ENCODE data around the gene BORCS6. TPM values are rescaled to one million over a fixed set of nuclear protein-coding genes. Genes with fewer than 3 reads are reported as not detected.

Gene BORCS6
- polyA plus RNA-seq, 4 donors = 7.9 to 13.8 (median 10.8) TPM

DNA sequence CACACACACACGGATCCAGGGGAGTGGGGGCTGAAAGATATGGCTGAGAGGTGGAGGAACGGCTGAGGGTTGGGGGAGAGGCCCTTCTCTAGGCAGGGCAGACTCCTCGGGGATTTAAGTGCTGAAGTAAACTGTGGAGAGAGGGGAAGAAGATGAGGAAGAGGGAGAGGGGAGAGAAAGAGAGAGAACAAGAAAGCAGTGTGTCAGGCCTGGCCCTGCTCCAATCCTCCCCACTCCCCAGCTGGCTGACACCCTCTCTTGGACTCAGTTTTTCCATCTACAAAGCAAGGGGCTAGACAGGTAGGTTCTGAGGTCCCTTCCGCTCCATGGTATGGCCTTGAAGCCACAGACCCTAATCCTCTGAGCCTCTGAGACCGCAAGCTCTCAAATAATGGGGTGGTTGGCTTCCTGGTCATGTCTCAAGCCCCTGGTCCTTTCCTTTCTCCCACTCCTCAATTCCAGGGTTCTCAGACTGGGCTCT lies 29.2 kb downstream of the BORCS6 start:
- Histone ChIP-seq H3K27ac (ENCODE audit: low read depth in 1 of 3, low read length in 2 of 3) (peak overlapping the region; percentile 15 to 50 (median 44)), H3K4me3 (ENCODE audit: low read depth in 1 of 3, low read length in 3 of 3) (peak overlapping the region in 1 of 3 donors; percentile 97), H3K27me3 (ENCODE audit: control insufficient read depth in 3 of 3, insufficient read depth in 3 of 3, low read length in 3 of 3) (no peaks in the 10 kb centered on the region), H3K9me3 (ENCODE audit: control insufficient read depth in 2 of 2, insufficient read depth in 1 of 2, low read depth in 1 of 2, low read length in 1 of 2) (no peaks in the 10 kb centered on the region), H3K36me3 (ENCODE audit: control insufficient read depth in 3 of 3, insufficient read depth in 2 of 3, low read depth in 1 of 3, low read length in 3 of 3) (peaks cover 0 to 40% (median 4%) of the 10 kb centered on the region in 3 donors), H3K4me1 (ENCODE audit: control insufficient read depth in 3 of 3, insufficient read depth in 2 of 3, low read depth in 1 of 3, low read length in 2 of 3) (peaks cover 6 to 53% (median 15%) of the 10 kb centered on the region in 3 donors)
- no peak for FAIRE-seq
- WGBS, 3 donors = 47 to 58% (median 51%) methylated on average over 5 of the region's 5 CpGs
- peak in 1 of 2 donors; percentile 3 for DNase-seq

DNA sequence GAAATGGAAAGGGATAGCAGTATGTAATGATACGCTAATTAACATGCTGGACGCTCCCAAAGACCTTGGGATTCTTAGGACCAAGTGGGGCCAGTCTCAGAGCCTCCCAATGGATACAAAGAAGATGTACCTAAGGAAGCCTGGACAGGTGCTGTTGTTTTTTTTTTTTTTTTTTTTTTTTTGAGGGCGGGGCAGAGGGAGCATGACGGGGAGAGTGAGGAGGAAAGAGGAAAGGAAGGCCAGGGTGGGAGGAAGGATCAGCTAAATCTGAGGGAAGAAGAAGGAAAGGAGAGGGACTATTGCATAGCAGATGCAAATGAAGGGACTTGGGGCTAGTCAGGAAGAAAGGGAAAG lies 29.8 kb downstream of the BORCS6 start:
- WGBS, 3 donors = 61 to 69% (median 64%) methylated on average over 3 to 4 of the region's 4 CpGs
- peaks cover 0 to 40% (median 4%) of the 10 kb centered on the region in 3 donors for H3K36me3 ChIP-seq (ENCODE audit: control insufficient read depth in 3 of 3, insufficient read depth in 2 of 3, low read depth in 1 of 3, low read length in 3 of 3)
- FAIRE-seq = no peak
- H3K4me1 ChIP-seq (ENCODE audit: control insufficient read depth in 3 of 3, insufficient read depth in 2 of 3, low read depth in 1 of 3, low read length in 2 of 3) = peaks cover 6 to 59% (median 15%) of the 10 kb centered on the region in 3 donors
- no peaks in the 10 kb centered on the region for H3K27me3 ChIP-seq (ENCODE audit: control insufficient read depth in 3 of 3, insufficient read depth in 3 of 3, low read length in 3 of 3)
- no peaks in the 10 kb centered on the region for H3K9me3 ChIP-seq (ENCODE audit: control insufficient read depth in 2 of 2, insufficient read depth in 1 of 2, low read depth in 1 of 2, low read length in 1 of 2)
- peak overlapping the region in 1 of 3 donors; percentile 50 for H3K27ac ChIP-seq (ENCODE audit: low read depth in 1 of 3, low read length in 2 of 3)
- peak in 1 of 2 donors; percentile 26 for DNase-seq
- H3K4me3 ChIP-seq (ENCODE audit: low read depth in 1 of 3, low read length in 3 of 3) = no peak overlapping the region

DNA sequence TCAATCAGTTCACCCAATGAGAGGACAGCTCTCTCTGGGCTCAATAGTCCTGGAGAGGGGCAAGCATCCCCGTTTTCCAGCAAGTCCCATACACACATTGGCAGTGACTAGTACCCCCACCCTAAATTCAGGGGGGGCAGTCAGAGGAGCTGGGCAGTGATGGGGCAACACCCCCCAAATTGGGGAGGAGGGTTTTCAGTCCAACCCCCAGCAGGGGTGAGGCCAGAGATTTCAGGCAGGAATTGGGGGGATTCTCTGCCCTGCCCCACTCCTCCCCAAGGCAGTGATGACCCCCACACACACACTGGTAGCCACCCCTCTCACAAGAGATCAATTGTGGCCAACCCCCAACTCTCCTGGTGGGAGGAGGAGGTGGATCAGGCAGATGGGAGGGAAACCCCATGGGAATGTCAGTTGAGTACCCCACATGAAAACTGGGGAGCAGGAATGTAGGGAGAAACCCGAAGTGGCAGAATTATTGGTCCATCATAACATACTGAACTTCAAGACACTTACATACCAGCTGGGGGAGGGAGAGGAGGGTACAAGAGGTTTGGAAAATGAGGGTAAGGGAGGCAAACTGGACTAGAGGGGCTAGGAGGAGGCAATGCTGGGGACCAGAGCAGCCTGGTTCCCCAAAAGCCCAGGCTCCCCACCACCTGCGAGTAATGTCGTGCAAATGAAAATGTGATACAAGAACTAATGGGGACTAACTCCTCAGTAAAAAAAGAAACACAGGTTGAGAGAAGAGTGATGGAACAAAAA lies 30.3 kb downstream of the BORCS6 start:
- H3K9me3 ChIP-seq (ENCODE audit: control insufficient read depth in 2 of 2, insufficient read depth in 1 of 2, low read depth in 1 of 2, low read length in 1 of 2) = no peaks in the 10 kb centered on the region
- H3K4me1 ChIP-seq (ENCODE audit: control insufficient read depth in 3 of 3, insufficient read depth in 2 of 3, low read depth in 1 of 3, low read length in 2 of 3) = peaks cover 6 to 62% (median 15%) of the 10 kb centered on the region in 3 donors
- no peak for DNase-seq
- peak overlapping the region in 2 of 3 donors; percentile 18 to 50 for H3K27ac ChIP-seq (ENCODE audit: low read depth in 1 of 3, low read length in 2 of 3)
- no peak for FAIRE-seq
- WGBS, 3 donors = 62 to 76% (median 70%) methylated on average over 4 of the region's 4 CpGs
- H3K4me3 ChIP-seq (ENCODE audit: low read depth in 1 of 3, low read length in 3 of 3) = no peak overlapping the region
- no peaks in the 10 kb centered on the region for H3K27me3 ChIP-seq (ENCODE audit: control insufficient read depth in 3 of 3, insufficient read depth in 3 of 3, low read length in 3 of 3)
- H3K36me3 ChIP-seq (ENCODE audit: control insufficient read depth in 3 of 3, insufficient read depth in 2 of 3, low read depth in 1 of 3, low read length in 3 of 3) = peaks cover 0 to 40% (median 4%) of the 10 kb centered on the region in 3 donors

DNA sequence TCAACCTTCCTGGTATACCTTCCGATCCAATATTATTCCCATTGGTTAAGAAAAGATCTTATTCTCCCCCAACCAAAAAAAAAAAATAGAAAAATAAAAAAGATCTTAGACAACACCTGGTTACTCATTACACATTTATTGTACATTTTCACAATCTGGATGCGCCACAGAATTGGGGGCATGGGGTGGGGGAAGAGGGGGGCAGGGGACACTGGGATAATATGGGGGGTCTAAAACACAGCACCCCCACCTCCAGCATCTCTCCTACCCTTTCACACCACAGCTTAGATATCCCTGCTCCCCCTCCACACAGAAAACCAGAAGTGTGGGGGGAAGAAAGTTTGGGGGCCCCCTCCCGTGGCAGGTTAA lies 31.0 kb downstream of the BORCS6 start:
- Histone ChIP-seq H3K4me1 (ENCODE audit: control insufficient read depth in 3 of 3, insufficient read depth in 2 of 3, low read depth in 1 of 3, low read length in 2 of 3) (peaks cover 5 to 62% (median 14%) of the 10 kb centered on the region in 3 donors), H3K4me3 (ENCODE audit: low read depth in 1 of 3, low read length in 3 of 3) (no peak overlapping the region), H3K9me3 (ENCODE audit: control insufficient read depth in 2 of 2, insufficient read depth in 1 of 2, low read depth in 1 of 2, low read length in 1 of 2) (no peaks in the 10 kb centered on the region), H3K27ac (ENCODE audit: low read depth in 1 of 3, low read length in 2 of 3) (peak overlapping the region in 1 of 3 donors; percentile 26), H3K36me3 (ENCODE audit: control insufficient read depth in 3 of 3, insufficient read depth in 2 of 3, low read depth in 1 of 3, low read length in 3 of 3) (peaks cover 0 to 40% (median 4%) of the 10 kb centered on the region in 3 donors), H3K27me3 (ENCODE audit: control insufficient read depth in 3 of 3, insufficient read depth in 3 of 3, low read length in 3 of 3) (no peaks in the 10 kb centered on the region)
- no peak for DNase-seq
- 50 to 58% (median 55%) methylated on average over 3 of the region's 3 CpGs for WGBS, 3 donors
- no peak for FAIRE-seq

DNA sequence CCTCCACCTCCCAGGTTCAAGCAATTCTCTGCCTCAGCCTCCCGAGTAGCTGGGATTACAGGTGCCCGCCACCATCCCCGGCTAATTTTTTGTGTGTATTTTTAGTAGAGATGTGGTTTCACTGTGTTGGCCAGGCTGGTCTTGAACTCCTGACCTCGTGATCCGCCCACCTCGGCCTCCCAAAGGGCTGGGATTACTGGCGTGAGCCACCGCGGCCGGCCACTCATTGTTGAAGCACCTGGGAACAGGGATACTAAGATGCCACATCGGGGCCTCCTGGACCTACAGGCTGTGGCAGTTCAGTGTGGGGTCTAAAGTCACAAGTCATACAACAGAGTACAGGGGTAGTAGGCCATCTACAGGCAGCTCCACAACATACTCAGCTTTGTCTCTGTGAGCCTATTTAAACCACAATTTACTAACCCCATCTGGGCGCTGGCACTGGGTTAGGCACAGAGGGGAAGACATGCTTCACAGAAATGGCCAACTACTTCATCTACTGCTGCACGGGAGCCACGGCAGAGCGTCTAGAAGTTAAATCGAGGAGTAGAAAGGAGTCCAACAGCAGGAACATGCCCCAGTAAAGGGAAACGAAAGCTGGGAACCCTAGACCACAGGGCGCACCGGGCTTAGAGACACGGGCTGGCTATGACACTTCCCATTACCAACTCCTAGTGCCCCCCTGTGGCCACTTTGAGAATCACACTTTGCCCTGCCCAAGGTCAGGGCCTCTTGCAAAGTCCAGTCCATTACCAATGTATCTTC lies 31.5 kb downstream of the BORCS6 start:
- DNase-seq (peak; percentile 97), FAIRE-seq (no peak)
- Histone ChIP-seq H3K27me3 (ENCODE audit: control insufficient read depth in 3 of 3, insufficient read depth in 3 of 3, low read length in 3 of 3) (no peaks in the 10 kb centered on the region), H3K9me3 (ENCODE audit: control insufficient read depth in 2 of 2, insufficient read depth in 1 of 2, low read depth in 1 of 2, low read length in 1 of 2) (no peaks in the 10 kb centered on the region), H3K27ac (ENCODE audit: low read depth in 1 of 3, low read length in 2 of 3) (peak overlapping the region; percentile 62 to 96 (median 95)), H3K4me1 (ENCODE audit: control insufficient read depth in 3 of 3, insufficient read depth in 2 of 3, low read depth in 1 of 3, low read length in 2 of 3) (peaks cover 3 to 61% (median 8%) of the 10 kb centered on the region in 3 donors), H3K36me3 (ENCODE audit: control insufficient read depth in 3 of 3, insufficient read depth in 2 of 3, low read depth in 1 of 3, low read length in 3 of 3) (peaks cover 0 to 40% (median 4%) of the 10 kb centered on the region in 3 donors), H3K4me3 (ENCODE audit: low read depth in 1 of 3, low read length in 3 of 3) (no peak overlapping the region)
- 41 to 44% (median 43%) methylated on average over 20 of the region's 20 CpGs for WGBS, 3 donors

DNA sequence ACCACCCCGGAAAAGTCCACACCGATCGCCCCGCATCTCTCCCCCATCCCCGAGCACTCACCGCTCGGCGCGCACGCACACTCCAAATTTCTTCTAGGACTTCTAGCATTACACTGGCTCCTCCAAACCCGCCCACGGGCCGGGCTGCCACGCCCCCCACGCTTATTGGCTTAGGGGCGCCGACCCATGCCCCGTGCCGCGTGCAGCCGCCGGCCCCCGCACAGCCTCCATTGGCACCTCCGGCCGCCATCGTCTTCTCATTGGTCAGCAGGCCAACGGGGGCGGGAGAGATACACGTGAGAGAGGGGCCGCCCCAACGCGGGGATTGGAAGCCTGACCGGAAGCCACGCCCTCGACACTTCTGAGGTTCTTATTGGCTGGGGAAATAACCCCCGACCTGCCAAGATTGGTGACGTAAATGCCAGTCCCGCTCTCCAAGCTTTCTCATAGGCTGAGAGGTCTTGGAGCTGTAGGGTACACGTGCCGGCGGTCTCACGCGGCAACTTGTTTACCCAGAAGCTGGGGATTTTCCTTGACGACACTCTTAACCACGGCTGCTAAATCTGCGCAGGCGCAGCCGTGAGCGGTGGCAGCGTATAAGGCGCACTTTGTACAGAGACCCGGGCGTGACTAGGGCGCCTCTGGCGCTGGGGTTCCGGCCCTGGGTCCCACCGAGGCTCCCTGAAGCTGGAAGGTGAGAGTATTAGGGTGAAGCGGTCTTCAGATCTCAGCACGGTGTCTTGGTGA lies 33.6 kb downstream of the BORCS6 start:
- peaks cover 0 to 34% (median 4%) of the 10 kb centered on the region in 3 donors for H3K36me3 ChIP-seq (ENCODE audit: control insufficient read depth in 3 of 3, insufficient read depth in 2 of 3, low read depth in 1 of 3, low read length in 3 of 3)
- WGBS, 3 donors = 0 to 1% (median 0%) methylated on average over 56 to 59 of the region's 59 CpGs
- H3K4me3 ChIP-seq (ENCODE audit: low read depth in 1 of 3, low read length in 3 of 3) = peak overlapping the region; percentile 58 to 71 (median 59)
- H3K27me3 ChIP-seq (ENCODE audit: control insufficient read depth in 3 of 3, insufficient read depth in 3 of 3, low read length in 3 of 3) = no peaks in the 10 kb centered on the region
- FAIRE-seq = peak; percentile 96
- peaks cover 1 to 69% (median 9%) of the 10 kb centered on the region in 3 donors for H3K4me1 ChIP-seq (ENCODE audit: control insufficient read depth in 3 of 3, insufficient read depth in 2 of 3, low read depth in 1 of 3, low read length in 2 of 3)
- peak; percentile 100 for DNase-seq
- H3K27ac ChIP-seq (ENCODE audit: low read depth in 1 of 3, low read length in 2 of 3) = peak overlapping the region; percentile 91 to 99 (median 98)
- H3K9me3 ChIP-seq (ENCODE audit: control insufficient read depth in 2 of 2, insufficient read depth in 1 of 2, low read depth in 1 of 2, low read length in 1 of 2) = no peaks in the 10 kb centered on the region

DNA sequence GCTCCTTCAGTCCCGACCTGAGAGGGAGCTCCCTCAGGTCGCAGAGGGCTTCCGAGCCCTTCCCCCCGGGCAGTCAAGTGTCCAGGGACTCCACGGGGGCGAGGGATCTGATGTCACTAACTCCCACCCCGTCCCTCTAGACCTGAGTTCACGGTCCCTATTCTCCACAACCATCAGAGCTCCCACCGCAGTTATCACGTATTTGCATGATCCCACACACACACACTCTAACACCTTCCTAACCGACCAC lies 34.1 kb downstream of the BORCS6 start:
- FAIRE-seq = no peak
- peak overlapping the region; percentile 58 to 71 (median 59) for H3K4me3 ChIP-seq (ENCODE audit: low read depth in 1 of 3, low read length in 3 of 3)
- H3K27me3 ChIP-seq (ENCODE audit: control insufficient read depth in 3 of 3, insufficient read depth in 3 of 3, low read length in 3 of 3) = no peaks in the 10 kb centered on the region
- H3K4me1 ChIP-seq (ENCODE audit: control insufficient read depth in 3 of 3, insufficient read depth in 2 of 3, low read depth in 1 of 3, low read length in 2 of 3) = peaks cover 0 to 67% (median 8%) of the 10 kb centered on the region in 3 donors
- no peak for DNase-seq
- H3K36me3 ChIP-seq (ENCODE audit: control insufficient read depth in 3 of 3, insufficient read depth in 2 of 3, low read depth in 1 of 3, low read length in 3 of 3) = peaks cover 0 to 29% (median 2%) of the 10 kb centered on the region in 3 donors
- peak overlapping the region; percentile 90 to 97 (median 92) for H3K27ac ChIP-seq (ENCODE audit: low read depth in 1 of 3, low read length in 2 of 3)
- 0 to 2% (median 1%) methylated on average over 11 of the region's 11 CpGs for WGBS, 3 donors
- no peaks in the 10 kb centered on the region for H3K9me3 ChIP-seq (ENCODE audit: control insufficient read depth in 2 of 2, insufficient read depth in 1 of 2, low read depth in 1 of 2, low read length in 1 of 2)
